Stimulated activated naive CD4-positive, alpha-beta T cell (primary cell): ENCODE results near the gene STYXL2.

Experiments used
- DNase-seq, 6 experiments: peaks; one replicate each; lab custom pipeline; 2025; lab: John Stamatoyannopoulos, UW

The STYXL2 gene

GRCh38 chr1:167093846-167094516 is at the start of gene STYXL2:
Gene STYXL2, plus strand, starts transcription at chr1:167094075. Its CDS starts 775 bp downstream, at chr1:167094850.
- DNase-seq, result no peak

DNA sequence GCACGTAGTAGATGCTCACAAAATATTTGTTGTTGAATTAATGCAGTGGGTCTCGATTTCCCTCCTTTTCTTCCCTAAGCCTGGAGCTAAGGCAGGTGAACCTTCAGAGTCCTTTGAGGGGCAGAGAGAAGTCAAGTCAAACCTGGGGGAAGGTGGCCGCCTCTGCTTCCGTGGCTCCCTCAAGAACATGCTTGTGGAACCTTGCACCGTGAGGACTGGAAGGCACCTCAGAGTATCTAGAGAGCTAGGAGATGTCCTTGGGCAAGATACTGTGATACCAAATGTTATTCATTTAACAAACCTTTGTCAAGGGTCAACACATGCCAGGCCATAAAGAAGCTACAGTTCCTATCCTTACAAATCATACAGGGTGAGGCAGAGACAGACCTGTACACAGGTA is 42.0 kb upstream of the STYXL2 start:
- DNase-seq, result no peak

GRCh38 chr1:167052389-167052788 is 41.5 kb upstream of the STYXL2 start:
- DNase-seq, result no peak

- no peak for DNase-seq
Observed at GRCh38 chr1:167054531-167054930, 39.3 kb upstream of the STYXL2 start.

- DNase-seq, result no peak
Observed at GRCh38 chr1:167054946-167055630, 38.8 kb upstream of the STYXL2 start.

DNA sequence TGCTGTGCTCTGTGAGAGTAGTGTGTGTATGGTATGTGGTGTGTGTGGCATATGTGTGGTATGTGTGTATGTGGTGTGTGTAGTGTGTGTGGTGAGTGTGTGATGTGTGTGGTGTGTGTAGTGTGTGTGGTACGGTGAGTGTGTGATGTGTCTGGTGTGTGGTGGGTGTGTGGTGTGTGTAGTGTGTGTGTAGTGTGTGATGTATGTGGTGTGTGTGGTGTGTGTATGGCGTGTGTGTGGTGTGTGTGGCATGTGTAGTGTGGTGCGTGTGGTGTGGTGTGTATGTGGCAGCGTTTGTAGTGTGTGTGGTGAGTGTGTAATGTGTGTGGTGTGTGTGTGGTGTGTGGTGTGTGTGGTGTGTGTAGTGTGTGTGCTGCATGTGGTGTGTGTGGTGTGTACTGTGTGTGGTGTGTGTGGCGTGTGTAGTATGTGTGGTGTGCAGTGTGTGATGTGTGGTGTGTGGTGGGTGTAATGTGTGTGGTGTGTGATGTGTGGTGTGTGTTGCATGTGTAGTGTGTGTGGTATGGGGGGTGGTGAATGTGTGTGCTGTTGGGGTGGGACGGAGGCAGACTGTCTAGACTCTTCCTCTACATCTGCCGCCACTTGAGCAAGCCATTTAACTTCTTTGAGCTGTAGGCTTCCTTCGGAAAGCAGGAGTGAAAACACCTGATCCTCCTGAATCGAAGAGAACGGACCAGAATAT is 37.2 kb upstream of the STYXL2 start:
- no peak for DNase-seq

DNA sequence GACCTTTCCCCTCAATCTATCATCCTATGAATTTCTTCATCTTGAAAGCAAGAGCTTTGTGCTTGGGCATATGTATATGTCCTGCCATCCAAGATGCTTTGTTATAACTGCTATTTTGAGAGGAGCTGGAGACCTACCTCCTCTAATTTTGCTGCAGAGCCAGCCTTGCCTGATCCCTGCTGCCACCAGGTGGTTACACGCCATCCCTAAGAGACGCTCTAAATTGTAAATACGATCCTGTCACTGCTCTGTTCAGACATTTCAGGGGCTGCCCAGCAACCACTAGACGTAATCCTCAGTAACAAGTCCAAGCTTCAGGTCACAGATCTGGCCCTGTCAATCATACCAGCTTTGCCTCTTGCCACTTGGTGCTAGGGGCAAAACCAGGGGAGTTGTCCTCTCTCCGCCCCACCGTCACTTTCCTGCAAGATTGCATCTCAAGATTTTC is 36.6 kb upstream of the STYXL2 start:
- peak in 1 of 6 experiments; percentile 8 for DNase-seq

GRCh38 chr1:167059045-167059808 is 34.6 kb upstream of the STYXL2 start:
- peak; percentile 29 to 77 (median 56) for DNase-seq

- no peak for DNase-seq
Observed at GRCh38 chr1:167059809-167060107, 34.1 kb upstream of the STYXL2 start.

DNA sequence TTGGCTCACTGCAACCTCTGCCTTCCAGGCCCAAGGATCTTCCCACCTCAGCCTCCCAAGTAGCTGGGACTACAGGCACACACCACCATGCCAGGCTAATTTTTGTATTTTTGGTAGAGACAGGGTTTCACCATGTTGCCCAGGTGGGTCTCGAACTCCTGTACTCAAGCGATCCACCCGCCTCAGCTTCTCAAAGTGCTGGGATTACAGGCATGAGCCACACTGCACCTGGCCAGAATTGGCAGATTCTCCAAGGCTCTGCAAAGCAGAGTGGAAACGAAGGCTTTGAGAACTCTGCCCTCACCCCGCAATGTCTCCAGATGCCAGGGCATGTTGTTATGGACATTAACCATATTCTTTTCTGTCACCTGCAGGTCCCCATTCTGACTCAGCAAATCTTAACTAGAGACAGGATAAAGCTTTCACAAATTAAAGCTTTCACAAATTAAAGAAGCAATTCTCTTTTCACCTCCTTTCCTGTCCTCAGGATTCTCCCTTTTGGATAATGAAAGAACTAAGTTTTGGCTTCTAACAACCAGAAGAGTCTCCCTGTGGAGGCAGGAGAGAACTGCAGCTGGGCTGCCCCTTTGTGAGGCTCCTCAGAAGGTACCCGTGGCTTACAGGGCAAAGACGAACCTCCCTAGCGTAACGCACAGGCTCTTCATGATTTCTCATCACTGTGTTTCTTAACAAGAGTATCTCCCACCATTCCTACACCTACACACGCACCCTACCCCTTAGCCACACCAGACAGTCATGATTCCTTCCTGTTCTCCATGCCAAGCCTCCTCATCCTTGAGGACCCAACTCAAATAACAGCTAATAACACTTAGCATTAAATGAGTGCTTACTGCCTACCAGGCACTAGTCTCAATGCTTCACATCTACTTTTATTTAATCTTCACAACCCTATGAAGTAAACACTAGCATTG is 33.5 kb upstream of the STYXL2 start:
- DNase-seq, result no peak

- DNase-seq, result no peak
Observed at GRCh38 chr1:167061073-167061464, 32.8 kb upstream of the STYXL2 start.

DNA sequence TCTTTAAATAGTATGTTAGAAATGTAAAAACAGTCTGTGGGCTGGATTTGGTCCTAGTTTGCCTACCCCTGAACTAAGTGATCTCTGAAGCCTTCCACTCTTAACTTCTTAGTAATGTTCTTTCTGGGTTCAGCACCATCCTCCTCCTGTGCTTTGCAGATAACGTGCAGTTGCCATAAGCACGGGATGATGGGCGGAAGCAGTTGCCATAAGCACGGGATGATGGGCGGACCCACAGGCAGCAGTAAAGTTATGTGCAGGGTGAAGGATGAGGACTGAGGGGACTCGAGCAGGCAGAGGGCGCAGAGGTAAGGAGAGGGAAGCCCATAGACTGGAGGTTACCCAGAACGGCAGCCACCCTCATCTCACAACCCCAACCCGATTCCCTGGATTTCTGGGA is 29.3 kb upstream of the STYXL2 start:
- no peak for DNase-seq

- DNase-seq, result no peak
Observed at GRCh38 chr1:167065471-167065870, 28.4 kb upstream of the STYXL2 start.

- DNase-seq, result peak; percentile 59 to 88 (median 73)
Observed at GRCh38 chr1:167066333-167067122, 27.3 kb upstream of the STYXL2 start.

GRCh38 chr1:167067904-167068303 is 26.0 kb upstream of the STYXL2 start:
- no peak for DNase-seq

DNA sequence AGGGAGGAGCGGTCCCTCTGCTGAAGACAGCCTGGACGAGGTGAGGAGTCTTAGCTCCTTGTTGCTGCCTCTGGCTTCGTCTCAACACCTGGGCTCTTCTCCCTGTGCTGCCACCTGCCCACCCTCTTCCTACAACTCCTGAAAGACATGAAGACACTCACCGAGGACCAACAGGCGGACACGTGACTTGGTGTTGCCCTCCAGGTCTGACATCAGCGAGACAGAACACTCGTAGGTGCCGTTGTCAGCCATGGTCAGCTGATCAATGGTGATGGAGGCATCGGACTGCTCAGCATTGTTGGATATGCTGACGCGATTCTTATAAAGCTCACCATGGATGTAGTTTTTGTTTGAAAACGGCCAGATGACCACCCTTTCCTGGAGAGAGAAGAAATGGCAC is 25.1 kb upstream of the STYXL2 start:
- no peak for DNase-seq

- no peak for DNase-seq
Observed at GRCh38 chr1:167071286-167071685, 22.6 kb upstream of the STYXL2 start.

GRCh38 chr1:167076136-167076710 is 17.7 kb upstream of the STYXL2 start:
- DNase-seq, result no peak

DNA sequence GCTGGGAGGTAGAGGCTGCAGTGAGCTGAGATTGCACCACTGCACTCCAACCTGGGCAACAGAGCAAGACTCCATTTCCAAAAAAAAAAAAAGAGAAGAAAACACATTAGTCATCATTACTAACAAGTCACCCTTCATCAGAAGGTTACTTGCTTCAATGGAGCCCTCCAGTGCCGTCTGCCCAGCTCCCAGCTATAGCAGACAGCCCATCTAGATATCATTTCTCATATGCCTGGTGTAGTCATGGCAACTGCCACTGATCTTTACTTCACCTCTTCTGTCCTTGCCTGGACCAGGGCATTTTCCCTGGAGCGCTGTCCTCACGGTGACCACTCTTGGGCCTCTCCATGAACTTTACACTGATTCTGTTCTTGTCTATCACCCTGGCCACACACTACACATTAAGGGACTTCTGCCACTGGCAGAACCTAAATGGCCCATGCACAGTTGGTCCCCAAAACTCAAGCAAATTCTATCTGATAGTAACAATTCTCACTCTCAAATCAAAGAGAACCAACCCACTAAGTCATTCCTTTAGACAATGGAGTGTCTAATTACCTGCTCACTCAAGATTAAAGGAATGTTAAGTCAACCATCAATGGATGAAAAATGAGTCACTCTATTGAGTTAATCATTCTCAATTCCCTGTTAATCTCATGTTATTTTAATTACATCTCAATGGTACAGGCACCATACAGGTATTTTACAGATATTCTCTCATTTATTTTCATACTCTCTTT is 16.6 kb upstream of the STYXL2 start:
- DNase-seq, result no peak

DNA sequence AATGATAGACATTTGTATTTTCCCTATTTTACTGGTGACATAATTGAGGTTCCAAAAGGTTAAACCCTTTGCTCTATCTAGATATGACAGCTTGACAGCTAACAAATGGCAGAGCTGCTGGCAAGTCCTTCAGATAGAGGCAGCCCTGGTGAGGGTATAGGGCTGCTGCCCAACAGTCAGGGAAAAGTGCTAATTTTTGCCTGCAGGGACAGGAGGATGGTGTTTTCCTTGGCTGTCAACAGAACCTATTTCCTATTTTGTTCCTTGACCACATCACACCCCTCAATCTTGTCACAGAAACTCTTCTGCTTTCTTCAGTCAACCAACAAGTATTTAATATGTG is 16.0 kb upstream of the STYXL2 start:
- no peak for DNase-seq
